NB4 (cell line): Measurements from ENCODE around the gene FERD3L.

Experiments used
- DNase-seq: peaks from one replicate; pipeline ENCODE4 v3.0.0; 2010; ENCODE audit warnings: low read depth
- H3K4me3 ChIP-seq: one replicate; pipeline ENCODE4 v1.5.1; 2011; ENCODE audit warnings: mild to moderate bottlenecking, low read depth, low read length, moderate library complexity
- MYC ChIP-seq: IDR thresholded peaks from 2 replicates; pipeline ENCODE4 v1.6.1; 2011; ENCODE audit warnings: low read depth, low read length
- POLR2A ChIP-seq: IDR thresholded peaks from 2 replicates; pipeline ENCODE4 v1.6.1; 2011; ENCODE audit warnings: mild to moderate bottlenecking; ENCODE audit not compliant: insufficient read length; ENCODE audit errors: extremely low read depth
- TF ChIP-seq, protein P1 (sequence below): IDR thresholded peaks from 2 replicates; pipeline ENCODE4 v1.6.1; 2011; ENCODE audit warnings: low read depth, low read length
- TF ChIP-seq, protein P2 (sequence below): IDR thresholded peaks from one replicate; pipeline ENCODE4 v1.5.1; 2012; ENCODE audit warnings: low read depth, low read length

The FERD3L gene

DNA sequence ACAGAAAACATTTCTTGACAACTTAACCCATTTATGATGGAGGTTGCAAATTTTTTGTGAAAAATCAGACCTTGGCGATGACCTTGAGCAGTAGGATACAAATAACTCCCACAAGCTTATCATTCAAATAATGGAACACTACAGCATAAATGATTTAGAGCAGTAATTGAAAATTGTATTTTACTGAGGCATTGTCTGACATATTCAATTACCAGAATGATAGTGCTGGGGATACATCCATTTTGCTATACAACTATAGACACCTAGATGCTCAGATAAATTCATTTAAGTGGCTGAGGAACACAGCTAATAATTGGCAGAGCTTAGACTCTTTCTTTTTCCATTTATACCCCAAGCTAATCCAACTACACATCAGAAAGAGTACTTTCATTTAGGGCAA lies 46.7 kb downstream of the FERD3L start:
- TF ChIP-seq POLR2A (no peak), MYC (no peak)
- TF ChIP-seq, protein P1, sequence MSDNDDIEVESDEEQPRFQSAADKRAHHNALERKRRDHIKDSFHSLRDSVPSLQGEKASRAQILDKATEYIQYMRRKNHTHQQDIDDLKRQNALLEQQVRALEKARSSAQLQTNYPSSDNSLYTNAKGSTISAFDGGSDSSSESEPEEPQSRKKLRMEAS, result no peak
- TF ChIP-seq, protein P2, sequence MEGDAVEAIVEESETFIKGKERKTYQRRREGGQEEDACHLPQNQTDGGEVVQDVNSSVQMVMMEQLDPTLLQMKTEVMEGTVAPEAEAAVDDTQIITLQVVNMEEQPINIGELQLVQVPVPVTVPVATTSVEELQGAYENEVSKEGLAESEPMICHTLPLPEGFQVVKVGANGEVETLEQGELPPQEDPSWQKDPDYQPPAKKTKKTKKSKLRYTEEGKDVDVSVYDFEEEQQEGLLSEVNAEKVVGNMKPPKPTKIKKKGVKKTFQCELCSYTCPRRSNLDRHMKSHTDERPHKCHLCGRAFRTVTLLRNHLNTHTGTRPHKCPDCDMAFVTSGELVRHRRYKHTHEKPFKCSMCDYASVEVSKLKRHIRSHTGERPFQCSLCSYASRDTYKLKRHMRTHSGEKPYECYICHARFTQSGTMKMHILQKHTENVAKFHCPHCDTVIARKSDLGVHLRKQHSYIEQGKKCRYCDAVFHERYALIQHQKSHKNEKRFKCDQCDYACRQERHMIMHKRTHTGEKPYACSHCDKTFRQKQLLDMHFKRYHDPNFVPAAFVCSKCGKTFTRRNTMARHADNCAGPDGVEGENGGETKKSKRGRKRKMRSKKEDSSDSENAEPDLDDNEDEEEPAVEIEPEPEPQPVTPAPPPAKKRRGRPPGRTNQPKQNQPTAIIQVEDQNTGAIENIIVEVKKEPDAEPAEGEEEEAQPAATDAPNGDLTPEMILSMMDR, result no peak
- DNase-seq, result no peak

DNA sequence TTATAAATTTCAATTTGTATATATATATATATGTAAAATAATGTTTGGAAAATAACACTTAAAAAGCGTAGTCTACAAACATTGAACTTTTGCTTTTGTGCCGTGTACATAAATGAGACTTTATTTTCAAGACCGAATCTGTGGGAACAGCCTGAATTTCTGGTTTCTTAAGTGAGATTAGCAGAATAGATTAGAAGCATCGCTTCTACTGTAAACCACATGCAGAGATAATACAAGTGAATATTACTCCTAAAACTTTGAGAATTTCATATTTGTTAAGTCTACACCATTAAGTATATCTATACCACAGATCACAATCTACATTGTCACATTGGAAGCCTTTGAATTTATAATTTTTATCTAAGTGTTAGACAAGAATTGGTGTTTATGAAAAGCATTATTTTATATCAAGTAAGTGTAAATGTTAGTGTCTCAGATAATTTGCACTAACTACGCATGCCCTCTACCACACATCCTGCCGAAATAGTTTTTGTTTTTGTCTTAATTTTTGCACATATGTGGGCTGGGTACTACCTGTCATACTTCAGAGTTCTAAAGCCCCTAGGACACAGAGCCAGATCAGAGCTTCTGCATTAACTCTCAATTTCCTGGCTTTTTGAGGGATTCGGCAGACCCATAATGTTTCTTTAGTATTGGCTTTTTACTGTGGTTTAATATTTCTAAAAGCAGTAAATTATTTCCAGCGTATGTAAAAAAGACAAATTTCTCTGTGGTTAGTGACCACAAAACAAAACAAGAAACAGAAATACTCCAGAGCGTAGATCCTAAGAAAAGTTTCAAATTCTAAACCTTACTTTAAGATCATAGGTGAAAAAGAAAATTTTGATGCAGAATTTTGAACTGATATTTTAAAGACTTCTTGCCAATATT lies 47.8 kb downstream of the FERD3L start:
- no peak overlapping the region for H3K4me3 ChIP-seq
- TF ChIP-seq, protein P1, result no peak
- TF ChIP-seq, protein P2, result no peak
- TF ChIP-seq POLR2A (no peak), MYC (no peak)
- DNase-seq, result no peak

More for the DNA sequence above, 46.7 kb downstream of the FERD3L start:
- no peak overlapping the region for H3K4me3 ChIP-seq

DNA sequence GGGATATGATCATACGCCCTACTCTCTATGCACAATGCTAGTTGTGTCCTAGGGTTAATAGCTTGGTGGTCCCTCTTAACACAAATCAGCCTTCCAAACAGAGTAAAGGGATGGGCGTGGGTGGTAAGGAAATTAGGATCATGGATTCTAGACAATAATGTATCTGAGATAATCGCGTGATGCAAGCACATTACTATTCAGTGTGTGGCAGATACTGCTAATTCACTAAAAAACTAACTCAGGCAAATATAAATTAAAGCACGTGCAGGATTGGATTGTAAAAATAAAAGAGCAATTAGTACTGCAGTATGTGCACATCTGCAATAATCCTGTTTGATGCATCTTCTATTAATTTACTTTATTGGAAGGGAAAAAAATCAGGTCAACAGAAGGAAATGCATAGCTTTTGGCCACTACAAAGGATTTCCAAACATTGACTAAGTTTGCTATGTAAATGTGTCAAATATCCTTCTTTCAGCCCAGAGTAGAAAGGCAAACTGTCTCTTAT lies 49.8 kb downstream of the FERD3L start:
- no peak for TF ChIP-seq MYC
- TF ChIP-seq, protein P1, result no peak
- no peak for TF ChIP-seq POLR2A
- TF ChIP-seq, protein P2, result no peak
- H3K4me3 ChIP-seq, result no peak overlapping the region
- no peak for DNase-seq
